BE2C (cell line): ENCODE data around the gene TMEM120B.

Experiments used
- DNase-seq: peaks from one replicate; pipeline ENCODE4 v3.0.0-alpha.2; 2020
- H3K27me3 ChIP-seq: fragments of 250-450 bp; sonication (Bioruptor Pico); 2 replicates; pipeline ENCODE4 v1.5.1; 2020; ENCODE audit warnings: mild to moderate bottlenecking
- H3K36me3 ChIP-seq: fragments of 250-450 bp; sonication (Bioruptor Pico); 2 replicates; pipeline ENCODE4 v1.5.1; 2020; ENCODE audit warnings: mild to moderate bottlenecking
- H3K4me1 ChIP-seq: fragments of 250-450 bp; sonication (Bioruptor Pico); 2 replicates; pipeline ENCODE4 v1.5.1; 2020
- H3K4me3 ChIP-seq: 2 replicates; pipeline ENCODE4 v1.5.1; 2011; ENCODE audit warnings: low read depth, low read length
- H3K9me3 ChIP-seq: fragments of 250-450 bp; sonication (Bioruptor Pico); 2 replicates; pipeline ENCODE4 v1.5.1; 2020
- TF ChIP-seq, protein P1 (sequence below): IDR thresholded peaks from 2 replicates; pipeline ENCODE4 v1.5.1; 2012; ENCODE audit warnings: mild to moderate bottlenecking, low read depth, low read length

The TMEM120B gene

DNA sequence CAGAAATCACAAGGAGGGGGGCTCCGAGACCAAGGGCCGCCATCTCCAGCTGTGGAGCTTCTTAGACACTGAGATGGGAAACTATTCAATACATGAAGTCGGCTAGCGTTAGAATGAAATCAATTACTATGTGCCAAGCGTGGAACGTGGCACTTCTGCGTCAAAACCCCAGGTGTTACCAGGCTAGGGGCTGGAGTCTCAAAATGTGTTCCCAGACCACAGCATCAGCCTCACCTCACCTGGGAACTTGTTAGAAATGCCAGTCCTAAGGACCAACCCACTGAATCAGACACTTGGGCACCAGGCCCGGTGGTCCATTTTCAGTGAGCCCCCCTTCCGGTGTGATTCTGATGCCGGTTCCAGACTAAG lies 86.2 kb downstream of the TMEM120B start:
- peak; percentile 14 for DNase-seq
- H3K36me3 ChIP-seq, result peaks cover 38% of the 10 kb centered on the region
- H3K27me3 ChIP-seq, result no peaks in the 10 kb centered on the region
- H3K4me1 ChIP-seq, result peaks cover 16% of the 10 kb centered on the region
- TF ChIP-seq, protein P1, sequence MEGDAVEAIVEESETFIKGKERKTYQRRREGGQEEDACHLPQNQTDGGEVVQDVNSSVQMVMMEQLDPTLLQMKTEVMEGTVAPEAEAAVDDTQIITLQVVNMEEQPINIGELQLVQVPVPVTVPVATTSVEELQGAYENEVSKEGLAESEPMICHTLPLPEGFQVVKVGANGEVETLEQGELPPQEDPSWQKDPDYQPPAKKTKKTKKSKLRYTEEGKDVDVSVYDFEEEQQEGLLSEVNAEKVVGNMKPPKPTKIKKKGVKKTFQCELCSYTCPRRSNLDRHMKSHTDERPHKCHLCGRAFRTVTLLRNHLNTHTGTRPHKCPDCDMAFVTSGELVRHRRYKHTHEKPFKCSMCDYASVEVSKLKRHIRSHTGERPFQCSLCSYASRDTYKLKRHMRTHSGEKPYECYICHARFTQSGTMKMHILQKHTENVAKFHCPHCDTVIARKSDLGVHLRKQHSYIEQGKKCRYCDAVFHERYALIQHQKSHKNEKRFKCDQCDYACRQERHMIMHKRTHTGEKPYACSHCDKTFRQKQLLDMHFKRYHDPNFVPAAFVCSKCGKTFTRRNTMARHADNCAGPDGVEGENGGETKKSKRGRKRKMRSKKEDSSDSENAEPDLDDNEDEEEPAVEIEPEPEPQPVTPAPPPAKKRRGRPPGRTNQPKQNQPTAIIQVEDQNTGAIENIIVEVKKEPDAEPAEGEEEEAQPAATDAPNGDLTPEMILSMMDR, result no peak
- peak overlapping the region; percentile 63 for H3K4me3 ChIP-seq
- H3K9me3 ChIP-seq, result no peaks in the 10 kb centered on the region

DNA sequence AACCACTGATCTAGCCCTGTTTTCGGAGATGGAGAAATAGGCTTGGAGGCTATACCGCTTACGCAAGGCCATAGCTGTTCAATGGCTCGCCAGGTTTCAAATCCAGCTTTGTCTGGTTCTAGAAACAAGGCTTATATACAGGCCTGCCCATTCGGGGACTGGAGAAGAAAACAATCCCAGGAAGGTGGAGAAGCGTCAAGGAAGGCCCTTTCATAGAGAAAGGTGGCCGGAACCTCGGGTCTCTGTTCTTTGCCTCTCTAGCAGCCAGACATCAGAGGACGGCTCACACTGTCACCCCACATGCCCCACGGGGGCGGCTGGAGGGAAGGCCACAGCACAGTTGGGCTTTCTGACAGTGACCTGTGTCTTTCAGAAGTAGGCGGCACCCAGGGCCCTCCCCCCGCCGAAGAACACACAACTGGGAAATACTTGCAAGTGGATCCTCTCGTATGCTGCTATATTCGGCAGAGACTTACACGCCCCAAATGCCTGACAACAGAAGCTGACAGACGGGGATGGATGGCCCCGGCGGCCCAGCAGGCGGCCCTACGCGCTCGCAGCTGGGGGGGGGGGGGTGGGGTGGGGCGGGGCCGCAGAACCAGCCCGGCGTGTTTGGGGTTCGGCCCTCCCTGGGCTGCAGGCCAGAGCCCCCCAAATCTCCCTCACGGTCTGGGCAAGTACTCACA lies 86.7 kb downstream of the TMEM120B start:
- Histone ChIP-seq H3K4me1 (peaks cover 16% of the 10 kb centered on the region), H3K27me3 (no peaks in the 10 kb centered on the region), H3K4me3 (peak overlapping the region; percentile 63), H3K9me3 (no peaks in the 10 kb centered on the region), H3K36me3 (peaks cover 38% of the 10 kb centered on the region)
- TF ChIP-seq, protein P1, result no peak
- DNase-seq, result peak; percentile 79

DNA sequence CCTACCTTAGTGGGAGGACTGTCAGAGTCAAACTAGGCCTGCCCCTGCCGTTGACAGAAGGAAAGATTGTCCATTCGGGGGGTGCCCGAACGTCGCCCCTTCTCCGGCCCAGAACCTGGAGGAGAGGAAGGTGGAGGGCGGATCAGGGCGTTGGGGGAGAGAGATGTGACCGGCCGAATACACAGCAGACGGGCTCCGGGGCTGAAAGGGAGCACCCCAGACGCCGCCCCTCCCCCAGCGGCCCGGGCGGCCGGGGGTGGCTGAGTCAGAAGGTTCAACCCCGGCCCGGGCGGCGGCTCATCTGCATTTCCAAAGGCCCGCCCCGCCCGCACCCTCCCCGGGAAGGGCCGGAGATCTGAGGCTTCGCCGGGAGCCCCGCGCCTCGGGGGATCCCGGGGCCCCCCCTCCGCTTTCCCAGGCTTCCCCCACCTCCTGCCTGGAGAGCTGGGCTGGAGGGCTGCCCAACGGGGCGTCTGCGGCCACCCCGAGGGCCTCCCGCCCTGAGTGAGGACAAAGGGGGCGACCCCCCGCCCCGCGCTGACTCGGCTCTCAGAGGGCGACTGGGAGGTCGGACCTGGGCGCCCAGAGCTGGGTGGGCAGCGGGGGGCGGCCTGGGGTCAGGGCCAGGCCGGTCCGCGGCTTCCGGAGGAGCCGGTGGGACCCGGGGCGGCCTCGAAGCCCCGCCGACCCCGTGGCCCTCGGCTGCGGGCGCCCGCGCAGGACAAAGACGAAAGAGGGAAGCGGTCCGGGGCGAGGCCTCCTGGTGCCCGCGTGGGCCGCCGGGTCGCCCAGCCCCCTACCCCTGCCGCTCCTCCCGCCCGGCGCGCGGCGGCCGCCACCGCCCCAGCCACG lies 87.5 kb downstream of the TMEM120B start:
- TF ChIP-seq, protein P1, result no peak
- no peaks in the 10 kb centered on the region for H3K9me3 ChIP-seq
- H3K27me3 ChIP-seq, result no peaks in the 10 kb centered on the region
- H3K4me3 ChIP-seq, result peak overlapping the region; percentile 63
- peak; percentile 82 for DNase-seq
- peaks cover 38% of the 10 kb centered on the region for H3K36me3 ChIP-seq
- H3K4me1 ChIP-seq, result peaks cover 14% of the 10 kb centered on the region

- peak overlapping the region; percentile 87 for H3K4me3 ChIP-seq
- no peaks in the 10 kb centered on the region for H3K9me3 ChIP-seq
- peak; percentile 70 for DNase-seq
- H3K4me1 ChIP-seq, result peaks cover 12% of the 10 kb centered on the region
- TF ChIP-seq, protein P1, result no peak
- no peaks in the 10 kb centered on the region for H3K27me3 ChIP-seq
- H3K36me3 ChIP-seq, result peaks cover 33% of the 10 kb centered on the region
Observed at GRCh38 chr12:121800694-121801594, 88.4 kb downstream of the TMEM120B start.

GRCh38 chr12:121801595-121802484 lies 89.3 kb downstream of the TMEM120B start:
- peak overlapping the region; percentile 87 for H3K4me3 ChIP-seq
- no peak for DNase-seq
- peaks cover 8% of the 10 kb centered on the region; the same call in 1 of the 2 replicates for H3K4me1 ChIP-seq
- TF ChIP-seq, protein P1, result no peak
- peaks cover 27% of the 10 kb centered on the region for H3K36me3 ChIP-seq
- no peaks in the 10 kb centered on the region for H3K27me3 ChIP-seq
- no peaks in the 10 kb centered on the region for H3K9me3 ChIP-seq
